K562 (cell line): Measurements from ENCODE around the gene GAB2. TPM values are rescaled to one million over a fixed set of nuclear protein-coding genes. Genes with fewer than 3 reads are reported as not detected.

Experiments
- ERF ChIP-seq: fragments of 450-650 bp; formaldehyde crosslinking; IDR thresholded peaks from 2 replicates; pipeline ENCODE4 v1.4.0; 2020; ENCODE audit warnings: mild to moderate bottlenecking, mixed read lengths
- ILK ChIP-seq: fragments of 450-650 bp; IDR thresholded peaks from 2 replicates; pipeline ENCODE4 v1.6.1; 2016; ENCODE audit warnings: missing genetic modification characterization, low read depth, mild to moderate bottlenecking, missing compliant biosample characterization, moderate library complexity, borderline replicate concordance
- PPARD ChIP-seq: fragments of 250-450 bp; sonication (Bioruptor Pico); IDR thresholded peaks from 2 replicates; pipeline ENCODE4 v1.8.0; 2022; ENCODE audit warnings: inconsistent platforms, mild to moderate bottlenecking, moderate library complexity
- SIX5 ChIP-seq, 2 experiments: IDR thresholded peaks; 2 replicates each; pipeline ENCODE4 v1.6.1; 2011; ENCODE audit warnings: low read length in 2 of 2, borderline replicate concordance in 1 of 2, low read depth in 1 of 2, mild to moderate bottlenecking in 1 of 2, moderate library complexity in 1 of 2; ENCODE audit not compliant: insufficient read depth in 1 of 2
- XRCC4 ChIP-seq: IDR thresholded peaks from one replicate; pipeline ENCODE4 v1.6.1; 2011; ENCODE audit not compliant: insufficient read depth, insufficient read length; ENCODE audit errors: extremely low read depth
- ZFX ChIP-seq: sonication (generic); formaldehyde crosslinking; IDR thresholded peaks from 2 replicates; pipeline ENCODE4 v1.8.0; 2022; ENCODE audit warnings: mild to moderate bottlenecking, missing genetic modification reagents, moderate library complexity
- ZNF311 ChIP-seq: fragments of 250-450 bp; sonication (Bioruptor Pico); IDR thresholded peaks from 2 replicates; pipeline ENCODE4 v1.4.0; 2020; ENCODE audit warnings: mild to moderate bottlenecking, moderate library complexity
- ZNF830 ChIP-seq: fragments of 250-450 bp; sonication (Bioruptor Pico); IDR thresholded peaks from 2 replicates; pipeline ENCODE4 v1.5.0; 2021; ENCODE audit warnings: mild to moderate bottlenecking
- polyA plus RNA-seq, 8 experiments: library from polyadenylated mRNA; depleted of rRNA in 4 of 8; stranded (reverse) in 5 of 8; unstranded in 3 of 8; fragments of >200 nt; fragmentation: Nextera tagmentation in 2 of 8; fragmentation: Illumina TruSeq in 1 of 8; extraction: Ambion mirVana in 2 of 8; extraction: Trizol in 1 of 8; gene quantifications; 2 replicates each; pipeline versions ENCODE4 v1.2.1 to v1.2.3, GENCODE V29; 2011 to 2014; ENCODE audit warnings: inconsistent platforms in 1 of 8, missing spikeins in 1 of 8
- total RNA-seq, 7 experiments: library from RNA; depleted of rRNA in 6 of 7; stranded (reverse); fragments of >200 nt in 6 of 7; fragmentation: Illumina TruSeq in 2 of 7; extraction: Trizol in 2 of 7; gene quantifications; 2 replicates each; pipeline versions ENCODE4 v1.2.1 to v1.2.3, GENCODE V29; 2011 to 2021; ENCODE audit warnings: low replicate concordance in 1 of 7
- TF ChIP-seq, protein P1 (sequence below): fragments of 250-450 bp; sonication (Bioruptor Pico); IDR thresholded peaks from 2 replicates; pipeline ENCODE4 v1.5.1; 2021; ENCODE audit warnings: mild to moderate bottlenecking
- TF ChIP-seq, protein P2 (sequence below): sonication (generic); formaldehyde crosslinking; IDR thresholded peaks from 2 replicates; pipeline ENCODE4 v1.8.0; 2022; ENCODE audit warnings: mild to moderate bottlenecking, missing genetic modification reagents
- TF ChIP-seq, protein P3 (sequence below): fragments of 450-650 bp; formaldehyde crosslinking; IDR thresholded peaks from 2 replicates; pipeline ENCODE4 v1.4.0; 2020; ENCODE audit warnings: mild to moderate bottlenecking, moderate library complexity
- TF ChIP-seq, protein P4 (sequence below): fragments of 450-650 bp; formaldehyde crosslinking; IDR thresholded peaks from 2 replicates; pipeline ENCODE4 v1.4.0; 2020; ENCODE audit warnings: mild to moderate bottlenecking, mixed read lengths

The GAB2 gene
- total and polyA plus RNA-seq, 9 of the 15 experiments (the other 6 are each of a cell fraction or from before 2014, with no cell fraction given) = 2.3 to 35.2 (median 16.1) TPM

DNA sequence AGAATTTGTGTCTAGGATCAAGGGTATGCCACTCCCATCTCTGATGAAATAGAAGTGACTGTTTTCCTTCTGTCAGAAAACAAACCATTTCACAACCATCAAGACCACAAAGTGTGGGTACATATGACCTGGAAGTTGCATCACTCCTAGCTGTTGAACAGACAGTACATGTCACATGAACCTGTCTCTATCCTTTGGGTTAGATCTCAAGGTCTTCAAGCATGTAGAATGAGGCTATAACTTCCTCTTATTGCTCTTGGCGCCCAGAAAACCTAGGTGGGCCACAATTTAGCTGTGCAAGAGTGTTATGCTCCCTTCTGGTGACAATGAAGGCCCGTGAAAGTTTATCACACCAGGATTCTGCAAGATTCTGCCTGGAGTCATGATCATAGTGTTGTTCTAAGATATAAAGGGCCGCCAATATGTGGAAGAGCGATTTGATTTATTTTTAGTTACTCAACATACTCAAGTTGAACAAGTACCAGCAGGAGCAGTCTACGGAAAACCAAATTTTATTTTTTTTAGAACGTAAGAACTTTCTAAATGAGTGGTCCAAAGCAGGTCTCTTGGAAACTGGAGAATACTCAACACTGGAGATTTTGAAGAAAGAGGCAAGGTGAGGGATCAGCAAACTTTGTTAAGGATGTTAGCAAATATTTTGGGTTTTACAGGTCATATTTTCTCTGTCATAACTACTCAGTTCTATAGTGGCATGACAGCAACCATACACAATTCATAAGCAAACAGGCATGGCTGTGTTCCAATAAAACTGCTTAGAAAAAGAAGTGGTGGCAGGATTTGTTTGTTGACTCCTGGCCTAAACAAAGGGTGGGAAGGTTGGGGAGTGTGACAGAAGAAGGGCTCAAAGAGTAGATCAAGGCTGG is 127.1 kb downstream of the GAB2 start (continued):
- TF ChIP-seq, protein P1, sequence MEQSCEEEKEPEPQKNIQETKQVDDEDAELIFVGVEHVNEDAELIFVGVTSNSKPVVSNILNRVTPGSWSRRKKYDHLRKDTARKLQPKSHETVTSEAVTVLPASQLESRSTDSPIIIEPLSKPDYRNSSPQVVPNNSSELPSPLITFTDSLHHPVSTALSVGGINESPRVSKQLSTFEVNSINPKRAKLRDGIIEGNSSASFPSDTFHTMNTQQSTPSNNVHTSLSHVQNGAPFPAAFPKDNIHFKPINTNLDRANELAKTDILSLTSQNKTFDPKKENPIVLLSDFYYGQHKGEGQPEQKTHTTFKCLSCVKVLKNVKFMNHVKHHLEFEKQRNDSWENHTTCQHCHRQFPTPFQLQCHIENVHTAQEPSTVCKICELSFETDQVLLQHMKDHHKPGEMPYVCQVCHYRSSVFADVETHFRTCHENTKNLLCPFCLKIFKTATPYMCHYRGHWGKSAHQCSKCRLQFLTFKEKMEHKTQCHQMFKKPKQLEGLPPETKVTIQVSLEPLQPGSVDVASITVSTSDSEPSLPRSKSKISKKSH (CRISPR knock-in tag) = no peak
- TF ChIP-seq XRCC4 (no peak), PPARD (no peak), ZNF311 (CRISPR knock-in tag) (peak; percentile 89), ZFX (CRISPR knock-in tag) (no peak), ZNF830 (CRISPR knock-in tag) (no peak), ILK (tag) (peak; percentile 57; the same call in 1 of the 2 replicates), ERF (CRISPR knock-in tag) (no peak), SIX5 (IDR thresholded peaks at IDR 0.05; ENCODE audit: borderline replicate concordance in 1 of 2, insufficient read depth in 1 of 2, low read depth in 1 of 2, low read length in 2 of 2) (no peak)
- TF ChIP-seq, protein P2, sequence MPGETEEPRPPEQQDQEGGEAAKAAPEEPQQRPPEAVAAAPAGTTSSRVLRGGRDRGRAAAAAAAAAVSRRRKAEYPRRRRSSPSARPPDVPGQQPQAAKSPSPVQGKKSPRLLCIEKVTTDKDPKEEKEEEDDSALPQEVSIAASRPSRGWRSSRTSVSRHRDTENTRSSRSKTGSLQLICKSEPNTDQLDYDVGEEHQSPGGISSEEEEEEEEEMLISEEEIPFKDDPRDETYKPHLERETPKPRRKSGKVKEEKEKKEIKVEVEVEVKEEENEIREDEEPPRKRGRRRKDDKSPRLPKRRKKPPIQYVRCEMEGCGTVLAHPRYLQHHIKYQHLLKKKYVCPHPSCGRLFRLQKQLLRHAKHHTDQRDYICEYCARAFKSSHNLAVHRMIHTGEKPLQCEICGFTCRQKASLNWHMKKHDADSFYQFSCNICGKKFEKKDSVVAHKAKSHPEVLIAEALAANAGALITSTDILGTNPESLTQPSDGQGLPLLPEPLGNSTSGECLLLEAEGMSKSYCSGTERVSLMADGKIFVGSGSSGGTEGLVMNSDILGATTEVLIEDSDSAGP (CRISPR knock-in tag) = no peak
- TF ChIP-seq, protein P3, sequence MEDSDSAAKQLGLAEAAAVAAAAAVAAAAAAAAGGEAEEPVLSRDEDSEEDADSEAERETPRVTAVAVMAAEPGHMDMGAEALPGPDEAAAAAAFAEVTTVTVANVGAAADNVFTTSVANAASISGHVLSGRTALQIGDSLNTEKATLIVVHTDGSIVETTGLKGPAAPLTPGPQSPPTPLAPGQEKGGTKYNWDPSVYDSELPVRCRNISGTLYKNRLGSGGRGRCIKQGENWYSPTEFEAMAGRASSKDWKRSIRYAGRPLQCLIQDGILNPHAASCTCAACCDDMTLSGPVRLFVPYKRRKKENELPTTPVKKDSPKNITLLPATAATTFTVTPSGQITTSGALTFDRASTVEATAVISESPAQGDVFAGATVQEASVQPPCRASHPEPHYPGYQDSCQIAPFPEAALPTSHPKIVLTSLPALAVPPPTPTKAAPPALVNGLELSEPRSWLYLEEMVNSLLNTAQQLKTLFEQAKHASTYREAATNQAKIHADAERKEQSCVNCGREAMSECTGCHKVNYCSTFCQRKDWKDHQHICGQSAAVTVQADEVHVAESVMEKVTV (CRISPR knock-in tag) = no peak; the same call in 1 of the 2 replicates
- TF ChIP-seq, protein P4, sequence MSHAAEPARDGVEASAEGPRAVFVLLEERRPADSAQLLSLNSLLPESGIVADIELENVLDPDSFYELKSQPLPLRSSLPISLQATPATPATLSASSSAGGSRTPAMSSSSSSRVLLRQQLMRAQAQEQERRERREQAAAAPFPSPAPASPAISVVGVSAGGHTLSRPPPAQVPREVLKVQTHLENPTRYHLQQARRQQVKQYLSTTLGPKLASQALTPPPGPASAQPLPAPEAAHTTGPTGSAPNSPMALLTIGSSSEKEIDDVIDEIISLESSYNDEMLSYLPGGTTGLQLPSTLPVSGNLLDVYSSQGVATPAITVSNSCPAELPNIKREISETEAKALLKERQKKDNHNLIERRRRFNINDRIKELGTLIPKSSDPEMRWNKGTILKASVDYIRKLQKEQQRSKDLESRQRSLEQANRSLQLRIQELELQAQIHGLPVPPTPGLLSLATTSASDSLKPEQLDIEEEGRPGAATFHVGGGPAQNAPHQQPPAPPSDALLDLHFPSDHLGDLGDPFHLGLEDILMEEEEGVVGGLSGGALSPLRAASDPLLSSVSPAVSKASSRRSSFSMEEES (CRISPR knock-in tag) = no peak
